GM21529 (cell line): ENCODE results near the gene VPS13C.

Experiments used
- ATAC-seq: cut with Tn5 transposase; IDR thresholded peaks from one replicate; pipeline ENCODE4 v1.9.1; 2021; ENCODE audit not compliant: unreplicated experiment

Gene VPS13C, protein sequence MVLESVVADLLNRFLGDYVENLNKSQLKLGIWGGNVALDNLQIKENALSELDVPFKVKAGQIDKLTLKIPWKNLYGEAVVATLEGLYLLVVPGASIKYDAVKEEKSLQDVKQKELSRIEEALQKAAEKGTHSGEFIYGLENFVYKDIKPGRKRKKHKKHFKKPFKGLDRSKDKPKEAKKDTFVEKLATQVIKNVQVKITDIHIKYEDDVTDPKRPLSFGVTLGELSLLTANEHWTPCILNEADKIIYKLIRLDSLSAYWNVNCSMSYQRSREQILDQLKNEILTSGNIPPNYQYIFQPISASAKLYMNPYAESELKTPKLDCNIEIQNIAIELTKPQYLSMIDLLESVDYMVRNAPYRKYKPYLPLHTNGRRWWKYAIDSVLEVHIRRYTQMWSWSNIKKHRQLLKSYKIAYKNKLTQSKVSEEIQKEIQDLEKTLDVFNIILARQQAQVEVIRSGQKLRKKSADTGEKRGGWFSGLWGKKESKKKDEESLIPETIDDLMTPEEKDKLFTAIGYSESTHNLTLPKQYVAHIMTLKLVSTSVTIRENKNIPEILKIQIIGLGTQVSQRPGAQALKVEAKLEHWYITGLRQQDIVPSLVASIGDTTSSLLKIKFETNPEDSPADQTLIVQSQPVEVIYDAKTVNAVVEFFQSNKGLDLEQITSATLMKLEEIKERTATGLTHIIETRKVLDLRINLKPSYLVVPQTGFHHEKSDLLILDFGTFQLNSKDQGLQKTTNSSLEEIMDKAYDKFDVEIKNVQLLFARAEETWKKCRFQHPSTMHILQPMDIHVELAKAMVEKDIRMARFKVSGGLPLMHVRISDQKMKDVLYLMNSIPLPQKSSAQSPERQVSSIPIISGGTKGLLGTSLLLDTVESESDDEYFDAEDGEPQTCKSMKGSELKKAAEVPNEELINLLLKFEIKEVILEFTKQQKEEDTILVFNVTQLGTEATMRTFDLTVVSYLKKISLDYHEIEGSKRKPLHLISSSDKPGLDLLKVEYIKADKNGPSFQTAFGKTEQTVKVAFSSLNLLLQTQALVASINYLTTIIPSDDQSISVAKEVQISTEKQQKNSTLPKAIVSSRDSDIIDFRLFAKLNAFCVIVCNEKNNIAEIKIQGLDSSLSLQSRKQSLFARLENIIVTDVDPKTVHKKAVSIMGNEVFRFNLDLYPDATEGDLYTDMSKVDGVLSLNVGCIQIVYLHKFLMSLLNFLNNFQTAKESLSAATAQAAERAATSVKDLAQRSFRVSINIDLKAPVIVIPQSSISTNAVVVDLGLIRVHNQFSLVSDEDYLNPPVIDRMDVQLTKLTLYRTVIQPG (N-terminal part only)

DNA sequence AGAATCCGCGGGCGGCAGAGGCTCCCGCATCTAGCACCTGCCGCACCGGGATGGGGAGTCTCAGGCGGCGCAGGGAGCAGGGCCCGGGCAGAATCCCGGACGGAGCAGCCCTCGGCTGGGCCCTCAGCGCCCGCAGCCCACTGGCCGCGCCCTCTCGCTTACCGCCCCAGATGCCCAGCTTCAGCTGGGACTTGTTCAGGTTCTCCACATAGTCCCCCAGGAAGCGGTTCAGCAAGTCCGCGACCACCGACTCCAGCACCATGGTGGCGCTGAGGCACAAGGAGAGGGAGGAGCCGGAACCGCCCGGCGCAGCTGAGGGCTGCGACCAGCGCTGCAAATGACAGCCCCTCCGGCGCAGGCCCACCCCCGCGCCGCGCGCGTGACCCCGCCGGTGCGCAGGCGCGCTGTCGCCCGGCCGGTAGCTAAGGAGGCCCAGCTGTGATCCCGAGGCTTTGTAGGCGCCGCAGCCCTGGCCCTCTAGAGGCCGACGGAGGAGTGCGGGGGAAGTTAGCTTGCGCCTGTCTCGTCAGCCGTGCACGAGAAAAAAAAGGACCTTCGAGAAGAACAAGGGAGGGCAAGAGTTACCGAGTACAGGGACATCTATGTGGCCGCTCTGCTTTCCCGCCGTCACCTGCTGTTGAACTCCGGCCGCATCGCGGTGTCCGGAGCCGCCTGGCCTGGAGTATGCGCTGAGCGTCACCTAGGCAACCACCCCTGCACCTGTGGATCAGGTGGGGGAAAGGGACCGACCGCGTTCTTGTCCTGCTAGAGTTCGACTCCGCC, at the start of gene VPS13C:
Gene VPS13C (minus strand): TSS at position 335 of the 783 bp plus-strand sequence. CDS start 73 bp downstream, at position 262.
- peak; percentile 82 for ATAC-seq

DNA sequence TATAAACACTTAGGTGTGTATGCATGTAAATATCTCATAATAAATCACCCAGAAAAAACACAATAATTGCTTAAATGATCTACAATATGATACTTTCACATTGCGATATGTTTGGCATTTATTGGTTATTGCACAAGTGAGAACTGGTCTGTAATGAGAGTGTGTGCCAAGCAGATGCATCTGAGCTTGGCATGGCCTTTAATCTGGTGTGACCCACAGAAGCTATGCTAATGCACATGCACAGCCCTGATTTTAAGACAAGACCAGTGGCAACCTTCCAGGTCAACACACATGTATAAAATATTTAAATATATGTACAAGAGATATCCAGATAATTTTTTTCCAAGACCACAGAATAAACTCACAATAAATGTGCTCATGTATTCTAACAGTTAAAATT, 49.2 kb upstream of the VPS13C start:
- ATAC-seq = no peak

DNA sequence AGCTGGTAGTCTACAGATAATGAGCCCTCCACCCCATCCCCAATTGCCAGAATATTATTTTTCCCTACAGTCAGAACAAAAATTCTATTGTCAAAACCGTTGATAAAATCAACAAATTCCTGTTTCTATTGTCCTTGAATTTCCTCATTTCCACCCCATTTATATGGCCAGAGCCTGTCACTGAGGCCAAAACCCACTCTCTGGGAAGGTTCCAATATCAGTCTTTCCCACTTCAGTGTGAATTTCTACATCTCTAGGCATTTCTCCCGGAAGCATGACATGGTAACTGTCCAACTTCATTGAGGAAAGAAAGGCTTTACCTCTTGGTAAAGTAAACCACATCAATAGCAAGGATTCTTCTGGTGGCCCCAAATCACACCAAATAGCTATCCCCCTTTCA, 48.2 kb upstream of the VPS13C start:
- no peak for ATAC-seq

DNA sequence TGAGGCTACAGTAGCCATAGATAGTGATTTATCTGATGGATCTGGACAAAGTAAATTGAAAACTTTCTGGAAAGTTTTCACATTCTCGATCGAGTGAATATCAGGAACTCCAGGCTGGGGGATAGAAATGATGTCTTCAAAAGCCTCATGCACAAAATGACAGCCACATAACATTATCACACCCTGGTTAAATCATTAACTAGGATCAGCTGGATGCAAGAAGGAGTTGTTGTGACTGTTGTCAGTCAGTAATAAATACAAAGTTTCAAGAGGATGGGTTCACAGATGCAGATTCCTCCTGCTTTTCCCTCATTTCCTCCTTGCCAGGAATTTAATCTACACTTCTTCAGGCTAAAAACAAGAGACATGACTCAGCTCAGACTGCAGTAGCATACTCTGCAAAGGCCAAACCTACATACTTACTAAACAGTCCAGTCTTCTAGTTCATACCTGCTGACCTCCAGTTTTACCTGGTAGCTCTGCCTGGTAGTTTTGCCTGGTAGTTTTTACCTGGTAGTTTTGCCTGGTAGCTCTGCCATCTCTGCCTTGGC, 47.4 kb upstream of the VPS13C start:
- ATAC-seq = no peak

DNA sequence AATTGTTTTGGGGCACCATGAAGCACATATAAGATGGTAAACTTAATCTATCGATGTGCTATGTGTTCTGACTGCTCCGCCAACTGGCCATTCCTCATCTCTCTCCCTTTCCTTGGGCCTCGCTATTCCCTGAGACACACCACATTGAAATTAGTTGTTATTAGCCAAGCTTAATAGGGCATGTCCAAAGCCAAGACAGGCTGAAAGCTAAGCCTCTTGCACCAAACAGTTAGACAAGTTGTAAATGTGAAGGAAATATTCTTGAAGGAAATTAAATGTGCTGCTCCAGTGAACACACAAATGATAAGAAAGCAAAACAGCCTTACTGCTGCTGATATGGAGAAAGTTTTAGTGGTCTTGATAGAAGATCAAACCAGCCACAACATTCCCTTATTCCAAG, 45.8 kb upstream of the VPS13C start:
- no peak for ATAC-seq

DNA sequence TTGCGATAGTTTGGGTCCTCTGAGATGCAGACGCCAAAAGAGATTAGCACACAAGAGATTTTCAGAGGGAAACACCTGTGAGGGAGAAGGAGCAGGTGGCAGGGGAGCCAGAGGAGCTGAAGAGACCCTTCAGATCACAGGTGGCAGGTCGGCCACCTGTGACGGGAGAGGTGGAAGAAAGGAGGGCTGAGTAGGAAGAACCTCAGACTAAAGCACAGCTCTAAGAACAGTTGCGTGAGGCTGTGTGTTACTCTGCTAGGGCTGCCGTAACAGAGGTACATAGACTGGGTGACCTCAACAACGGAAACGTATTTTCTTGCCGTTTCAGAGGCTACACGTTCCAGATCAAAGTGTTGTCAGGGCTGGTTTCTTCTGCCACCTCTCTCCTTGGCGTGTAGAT, 45.0 kb upstream of the VPS13C start:
- ATAC-seq = no peak

DNA sequence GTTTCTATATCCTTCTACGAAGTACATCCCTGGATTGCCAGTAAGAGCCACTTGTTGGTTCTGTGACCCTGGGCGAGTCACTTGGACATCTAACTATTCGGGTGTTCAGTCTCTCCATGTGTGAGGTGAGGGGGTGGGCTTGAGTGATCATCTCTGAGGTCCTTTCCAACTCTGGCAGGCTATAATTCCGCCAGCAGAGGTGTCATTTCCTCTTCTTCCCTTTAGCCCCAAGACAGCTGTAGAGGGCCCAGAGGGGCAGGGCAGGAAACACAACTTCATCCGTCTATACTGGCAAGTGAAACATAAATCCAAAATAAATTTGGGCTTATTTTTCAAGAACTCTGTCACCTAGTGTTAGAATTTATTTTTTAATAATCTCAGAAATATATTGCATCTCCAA, 44.6 kb upstream of the VPS13C start:
- no peak for ATAC-seq

DNA sequence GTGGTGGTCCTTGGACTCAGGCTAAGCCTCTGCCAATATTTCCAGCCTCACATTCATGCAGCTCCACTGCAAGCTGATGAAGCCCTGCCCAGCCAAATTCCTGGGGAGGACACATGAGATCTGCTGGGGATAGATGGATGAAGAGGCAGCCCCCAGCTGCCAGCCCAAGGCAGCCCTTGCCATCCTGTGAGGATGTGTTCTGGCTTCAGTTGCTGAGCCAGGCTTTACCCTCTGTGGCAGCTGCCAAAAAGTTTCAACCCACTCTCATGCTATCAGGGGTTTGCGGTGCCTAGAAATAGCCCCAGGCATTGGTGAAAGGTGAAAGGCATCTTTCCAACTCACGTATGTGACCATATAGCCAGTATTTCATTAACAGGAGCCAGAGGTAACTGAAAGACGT, 44.2 kb upstream of the VPS13C start:
- ATAC-seq = no peak

DNA sequence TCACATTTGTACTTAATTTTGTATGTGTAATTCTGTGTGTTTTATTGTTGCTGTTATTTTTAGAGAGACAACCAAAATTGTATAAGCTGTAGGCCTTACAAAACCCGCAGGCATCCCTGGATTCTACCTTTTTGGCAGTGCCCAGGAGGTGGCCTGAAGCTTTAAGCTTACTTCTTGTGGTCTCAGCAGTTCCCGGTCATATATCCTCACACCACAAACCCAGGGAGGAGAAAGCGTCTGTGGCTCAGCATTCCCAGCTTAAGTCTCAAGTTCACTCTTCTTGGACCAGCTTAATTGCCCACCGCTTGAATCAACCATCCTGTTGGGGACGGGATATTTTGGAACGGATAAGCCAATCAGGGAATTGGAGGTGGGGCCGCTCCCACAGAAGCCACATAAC, 43.2 kb upstream of the VPS13C start:
- ATAC-seq = no peak

DNA sequence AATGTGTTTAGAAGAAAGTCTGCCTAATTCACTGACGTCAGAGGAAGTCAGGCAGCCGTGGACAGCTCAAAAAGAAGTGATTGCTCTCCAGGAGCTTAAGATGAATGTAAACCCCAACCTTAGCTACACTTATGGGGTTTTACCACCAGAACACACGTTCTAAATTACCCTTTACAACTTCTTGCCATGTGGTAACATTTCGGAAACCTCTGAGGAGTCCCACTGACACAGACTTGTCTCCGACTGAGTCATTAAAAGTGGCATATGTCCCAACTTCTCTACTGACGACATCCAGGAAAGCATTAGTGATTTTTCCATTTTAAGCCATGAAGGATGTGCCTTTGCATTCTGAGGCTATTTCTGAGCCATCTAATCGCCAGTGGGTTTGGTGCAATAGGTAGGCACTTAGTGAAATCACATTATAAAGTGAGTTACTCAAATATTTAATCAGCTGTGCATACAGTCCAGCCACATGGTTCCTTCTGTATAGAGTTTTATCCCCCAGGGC, 38.9 kb upstream of the VPS13C start:
- no peak for ATAC-seq

DNA sequence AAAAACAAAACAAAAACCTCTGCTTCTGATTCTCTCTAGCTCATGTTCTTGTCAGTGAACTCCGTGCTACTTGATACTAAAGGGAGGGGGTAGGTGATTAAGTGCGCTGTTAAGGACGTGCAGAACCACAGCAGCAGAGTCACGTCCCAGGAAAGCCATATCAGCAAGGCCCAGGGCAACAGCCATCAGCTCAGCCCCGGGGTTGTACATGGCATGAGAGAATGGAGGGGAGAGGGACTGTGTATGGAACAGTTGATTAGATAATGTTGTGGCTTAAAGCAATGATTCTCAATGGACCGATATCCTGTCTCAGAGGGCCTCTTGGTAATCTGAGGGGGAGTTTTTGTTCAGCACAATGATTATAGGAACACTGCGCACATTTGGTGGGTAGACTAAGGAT, 34.1 kb upstream of the VPS13C start:
- ATAC-seq = no peak

DNA sequence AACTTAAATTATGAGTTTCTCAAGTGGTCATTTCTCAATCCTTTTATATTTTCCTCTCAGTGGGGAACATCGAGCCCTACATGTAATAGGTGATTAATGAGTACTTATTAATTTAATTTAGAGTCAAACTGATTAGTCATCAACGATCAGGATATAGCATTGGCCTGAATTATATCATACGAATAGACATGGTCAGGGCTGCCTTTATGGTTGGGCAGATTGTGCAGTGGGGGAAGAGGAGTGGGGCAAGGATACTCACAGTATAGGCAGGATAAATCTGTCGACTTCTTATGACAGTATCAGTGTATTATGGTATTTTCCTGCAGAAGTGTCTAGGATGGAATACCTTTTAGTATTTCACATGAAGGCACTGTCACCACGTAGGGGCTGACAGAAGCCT, 33.6 kb upstream of the VPS13C start:
- ATAC-seq = no peak

DNA sequence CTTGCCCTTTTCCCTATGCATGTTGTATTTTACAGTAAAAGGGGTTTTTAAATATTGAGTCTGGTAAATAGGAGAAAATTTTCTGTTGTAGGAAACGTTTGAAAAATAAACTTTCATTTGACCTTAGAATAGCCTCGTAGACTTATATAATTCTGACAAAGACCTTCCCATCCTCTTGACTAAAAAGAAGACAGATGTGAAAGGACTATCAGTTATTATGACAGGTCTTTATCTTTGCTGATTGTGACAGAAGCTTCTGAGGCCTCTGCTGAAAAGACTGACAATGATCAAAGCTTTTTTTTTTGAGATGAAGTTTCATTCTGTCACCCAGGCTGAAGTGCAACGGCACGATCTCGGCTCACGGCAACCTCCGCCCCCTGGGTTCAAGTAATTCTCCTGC, 30.7 kb upstream of the VPS13C start:
- no peak for ATAC-seq

DNA sequence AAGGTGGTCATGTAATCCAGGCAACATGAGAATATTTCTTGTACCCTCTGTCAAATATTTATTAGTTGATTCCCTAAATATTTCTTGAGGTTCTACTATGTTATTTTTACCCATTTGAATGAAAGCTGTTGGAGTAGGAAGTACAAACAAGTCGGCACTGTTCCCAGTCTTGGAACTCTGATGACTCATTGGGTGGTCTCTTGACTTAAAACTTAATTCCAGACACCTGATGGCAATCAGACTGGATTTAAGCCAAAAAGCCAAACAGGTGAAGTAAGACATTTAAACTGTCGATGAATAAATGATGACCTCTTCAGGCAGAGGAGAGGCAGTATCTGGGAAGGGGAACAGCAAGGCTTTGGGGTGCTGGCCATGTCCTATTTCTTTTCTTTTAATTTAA, 29.4 kb upstream of the VPS13C start:
- no peak for ATAC-seq

DNA sequence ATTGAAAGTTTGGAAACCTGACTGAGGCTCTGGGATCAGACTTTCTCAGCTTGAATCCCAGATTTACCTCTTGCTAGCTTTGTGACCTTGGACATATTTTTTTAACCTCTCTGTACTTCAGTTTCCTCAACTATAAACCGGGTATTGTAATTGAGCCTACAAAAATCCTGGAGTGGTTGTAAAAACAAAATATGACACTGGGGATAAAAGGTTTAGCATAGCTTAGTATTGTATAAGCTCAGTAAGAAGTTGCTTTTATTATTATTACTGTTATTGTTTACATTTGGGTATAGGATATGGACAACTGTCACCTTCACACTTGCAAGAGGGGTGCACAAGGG, 28.1 kb upstream of the VPS13C start:
- ATAC-seq = no peak

DNA sequence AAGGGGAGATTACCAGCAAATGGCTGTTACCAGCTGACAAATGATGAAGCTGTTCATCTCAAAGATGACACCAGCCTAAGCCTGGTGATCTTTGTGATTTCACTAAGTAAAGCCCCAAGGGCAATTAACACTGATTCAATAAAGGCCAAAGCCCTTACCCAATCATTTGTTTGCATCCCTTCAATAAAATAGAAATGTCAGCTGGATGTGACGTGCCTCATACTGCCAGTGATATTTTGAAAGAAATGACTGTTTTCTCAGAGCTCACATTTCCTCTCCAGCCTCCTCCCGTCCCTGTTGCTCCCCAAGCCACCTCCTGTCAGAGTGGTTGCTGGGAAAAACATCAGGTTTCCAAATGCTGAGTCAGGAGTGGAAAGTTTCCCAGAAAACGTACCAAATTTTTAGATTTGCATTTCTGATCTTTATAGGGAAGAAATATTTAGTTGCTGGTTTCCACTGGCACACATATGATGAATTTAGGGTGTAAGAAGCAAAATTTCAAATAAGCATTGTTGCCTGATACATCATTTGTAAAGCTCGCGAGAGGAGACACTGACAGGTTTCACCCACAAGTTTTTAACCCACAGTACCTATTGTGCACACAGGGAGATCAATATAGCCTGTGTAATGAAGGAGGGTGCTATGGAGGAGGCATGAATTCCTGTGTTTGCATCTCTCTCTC, 27.6 kb upstream of the VPS13C start:
- ATAC-seq = no peak

DNA sequence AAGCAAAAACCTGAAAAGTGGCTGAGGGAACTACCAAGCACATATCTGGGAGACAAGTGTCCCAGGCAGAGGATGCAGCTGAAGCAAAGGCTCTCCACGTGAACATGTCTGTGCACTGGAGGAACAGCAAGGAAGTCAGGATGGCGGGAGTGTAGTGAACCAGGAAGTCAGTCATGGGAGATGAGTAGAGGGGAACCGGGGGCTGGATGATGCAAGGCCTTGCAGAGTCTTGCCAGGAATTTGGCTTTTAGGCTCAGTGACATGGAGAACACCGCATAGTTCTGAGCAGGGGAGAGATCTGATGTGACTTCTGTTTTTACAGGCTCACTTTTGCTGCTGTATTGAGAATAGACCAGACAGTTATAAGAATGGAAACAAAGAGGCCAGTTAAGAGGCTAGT, 25.5 kb upstream of the VPS13C start:
- ATAC-seq = no peak

DNA sequence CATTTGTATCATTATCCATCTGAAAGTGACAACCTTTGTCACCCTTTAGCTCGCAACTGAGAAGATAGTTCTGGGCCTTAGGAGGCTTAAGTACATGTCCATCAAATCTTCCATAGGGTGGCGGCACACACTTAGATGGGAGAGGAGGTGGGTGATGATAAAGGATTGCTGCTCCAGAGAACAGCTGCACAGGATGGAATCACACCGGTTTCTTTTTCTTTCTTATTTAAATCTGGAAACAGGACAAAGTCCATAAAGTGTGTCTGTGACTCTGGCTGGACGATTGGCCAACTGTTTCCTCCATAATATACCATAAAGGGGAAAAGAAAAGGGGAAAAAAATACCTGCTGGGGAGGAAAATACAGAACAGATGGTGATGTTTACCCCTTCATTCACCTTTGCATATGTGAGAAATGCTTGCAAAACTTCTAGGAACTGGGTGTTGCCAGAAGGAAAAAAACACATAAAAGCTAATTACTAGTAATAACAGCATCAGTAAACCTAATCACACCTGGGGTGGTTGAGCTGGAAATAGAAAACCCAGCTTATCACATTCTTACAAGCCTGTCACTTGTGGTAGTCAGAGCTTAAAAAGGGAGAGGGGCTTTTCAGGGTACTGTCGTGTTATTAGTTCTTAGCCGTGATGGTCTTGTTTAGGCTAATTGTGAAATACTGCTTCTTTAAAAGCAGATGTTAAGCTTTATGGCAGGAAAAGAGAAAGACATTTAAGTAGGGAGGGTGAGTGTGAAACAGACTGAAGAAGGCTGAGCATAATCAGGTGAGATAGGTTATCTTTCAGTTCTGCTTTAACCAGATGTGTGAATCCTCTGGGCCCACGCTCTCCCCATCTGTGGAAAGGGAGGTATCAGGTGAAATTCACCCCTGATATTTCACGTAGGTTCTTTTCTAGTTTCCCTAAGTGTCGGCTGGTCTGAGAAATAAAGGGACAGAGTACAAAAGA, 23.2 kb upstream of the VPS13C start:
- ATAC-seq = no peak
